Activated CD8-positive, alpha-beta memory T cell treated with anti-CD3 and anti-CD28 coated beads, Interleukin-2, amount 50 U/mL, for 24 hours (primary cell): ENCODE data around the gene IFIT2.
"Not testable (repeated sequence)": the region's sequence is repeated elsewhere in the genome, so short reads cannot be mapped to it uniquely, and the experiment has no call there.

ENCODE experiments used
- DNase-seq: peaks from one replicate; pipeline ENCODE4 v3.0.0-alpha.2; 2020; ENCODE audit errors: extremely low read depth

Gene IFIT2

GRCh38 chr10:89301721-89302445 is at the start of gene IFIT2:
Gene IFIT2, plus strand, starts transcription at chr10:89302046. Its CDS starts 78 bp downstream, at chr10:89302124.
- no peak for DNase-seq

- DNase-seq, result no peak
Measured at GRCh38 chr10:89252225-89252585, 49.6 kb upstream of the IFIT2 start.

GRCh38 chr10:89255091-89255579 is 46.7 kb upstream of the IFIT2 start:
- DNase-seq, result not testable (repeated sequence)

- no peak for DNase-seq
Measured at GRCh38 chr10:89255793-89256192, 46.1 kb upstream of the IFIT2 start.

- no peak for DNase-seq
Measured at GRCh38 chr10:89256340-89256739, 45.5 kb upstream of the IFIT2 start.

GRCh38 chr10:89256962-89257361 is 44.9 kb upstream of the IFIT2 start:
- DNase-seq, result no peak

- DNase-seq, result no peak
Measured at GRCh38 chr10:89257581-89257980, 44.3 kb upstream of the IFIT2 start.

- no peak for DNase-seq
Measured at GRCh38 chr10:89258881-89259280, 43.0 kb upstream of the IFIT2 start.

GRCh38 chr10:89262086-89263051 is 39.5 kb upstream of the IFIT2 start:
- DNase-seq, result no peak

- no peak for DNase-seq
Measured at GRCh38 chr10:89263091-89263490, 38.8 kb upstream of the IFIT2 start.

GRCh38 chr10:89263531-89263930 is 38.3 kb upstream of the IFIT2 start:
- no peak for DNase-seq

- DNase-seq, result no peak
Measured at GRCh38 chr10:89266721-89267453, 35.0 kb upstream of the IFIT2 start.

- no peak for DNase-seq
Measured at GRCh38 chr10:89269433-89270152, 32.3 kb upstream of the IFIT2 start.

GRCh38 chr10:89270153-89270483 is 31.7 kb upstream of the IFIT2 start:
- no peak for DNase-seq

GRCh38 chr10:89271532-89271931 is 30.3 kb upstream of the IFIT2 start:
- DNase-seq, result no peak

- DNase-seq, result no peak
Measured at GRCh38 chr10:89273680-89274079, 28.2 kb upstream of the IFIT2 start.

GRCh38 chr10:89274928-89275327 is 26.9 kb upstream of the IFIT2 start:
- DNase-seq, result no peak

- no peak for DNase-seq
Measured at GRCh38 chr10:89275383-89275782, 26.5 kb upstream of the IFIT2 start.

GRCh38 chr10:89278034-89278535 is 23.8 kb upstream of the IFIT2 start:
- no peak for DNase-seq

GRCh38 chr10:89278900-89279392 is 22.9 kb upstream of the IFIT2 start:
- DNase-seq, result no peak

GRCh38 chr10:89279421-89279869 is 22.4 kb upstream of the IFIT2 start:
- DNase-seq, result no peak
